Measurements from ENCODE around the gene FSD2.

DNA sequence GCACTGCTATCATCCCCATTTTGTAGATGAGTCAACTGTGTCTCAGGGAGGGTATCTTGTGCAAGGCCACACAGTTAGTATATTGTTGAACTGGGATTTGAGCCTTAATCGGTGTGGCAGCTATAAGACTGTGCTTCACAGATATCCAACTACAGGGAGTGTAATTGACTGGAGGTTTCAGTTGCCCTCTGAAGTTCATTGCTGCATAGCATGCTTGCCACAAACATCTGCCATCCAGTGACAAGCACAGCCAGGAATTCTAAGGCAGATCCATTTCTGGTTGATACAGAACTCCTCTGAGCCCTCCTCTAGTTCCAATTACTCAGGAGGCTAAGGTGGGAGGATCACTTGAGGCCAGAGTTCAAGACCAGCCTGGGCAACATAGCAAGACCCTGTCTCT, 16.4 kb downstream of the FSD2 start:
- TF ChIP-seq, protein P1, sequence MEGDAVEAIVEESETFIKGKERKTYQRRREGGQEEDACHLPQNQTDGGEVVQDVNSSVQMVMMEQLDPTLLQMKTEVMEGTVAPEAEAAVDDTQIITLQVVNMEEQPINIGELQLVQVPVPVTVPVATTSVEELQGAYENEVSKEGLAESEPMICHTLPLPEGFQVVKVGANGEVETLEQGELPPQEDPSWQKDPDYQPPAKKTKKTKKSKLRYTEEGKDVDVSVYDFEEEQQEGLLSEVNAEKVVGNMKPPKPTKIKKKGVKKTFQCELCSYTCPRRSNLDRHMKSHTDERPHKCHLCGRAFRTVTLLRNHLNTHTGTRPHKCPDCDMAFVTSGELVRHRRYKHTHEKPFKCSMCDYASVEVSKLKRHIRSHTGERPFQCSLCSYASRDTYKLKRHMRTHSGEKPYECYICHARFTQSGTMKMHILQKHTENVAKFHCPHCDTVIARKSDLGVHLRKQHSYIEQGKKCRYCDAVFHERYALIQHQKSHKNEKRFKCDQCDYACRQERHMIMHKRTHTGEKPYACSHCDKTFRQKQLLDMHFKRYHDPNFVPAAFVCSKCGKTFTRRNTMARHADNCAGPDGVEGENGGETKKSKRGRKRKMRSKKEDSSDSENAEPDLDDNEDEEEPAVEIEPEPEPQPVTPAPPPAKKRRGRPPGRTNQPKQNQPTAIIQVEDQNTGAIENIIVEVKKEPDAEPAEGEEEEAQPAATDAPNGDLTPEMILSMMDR (IDR thresholded peaks at IDR 0.05) = no peak
- no peak for TF ChIP-seq EZH2 (IDR thresholded peaks at IDR 0.05; ENCODE audit: borderline replicate concordance, insufficient read depth, low read depth, low read length, poor library complexity, severe bottlenecking)

Data from B cell (primary cell).